ENCODE results near the gene ZNF213.
A peak's percentile ranks its signal among the peaks of the same experiment; 100 is the strongest.

The ZNF213 gene

GRCh38 chr16:3101018-3101840, 33.6 kb upstream of the ZNF213 start:
- no peak for DNase-seq (ENCODE audit: low read depth, low spot score)

DNA sequence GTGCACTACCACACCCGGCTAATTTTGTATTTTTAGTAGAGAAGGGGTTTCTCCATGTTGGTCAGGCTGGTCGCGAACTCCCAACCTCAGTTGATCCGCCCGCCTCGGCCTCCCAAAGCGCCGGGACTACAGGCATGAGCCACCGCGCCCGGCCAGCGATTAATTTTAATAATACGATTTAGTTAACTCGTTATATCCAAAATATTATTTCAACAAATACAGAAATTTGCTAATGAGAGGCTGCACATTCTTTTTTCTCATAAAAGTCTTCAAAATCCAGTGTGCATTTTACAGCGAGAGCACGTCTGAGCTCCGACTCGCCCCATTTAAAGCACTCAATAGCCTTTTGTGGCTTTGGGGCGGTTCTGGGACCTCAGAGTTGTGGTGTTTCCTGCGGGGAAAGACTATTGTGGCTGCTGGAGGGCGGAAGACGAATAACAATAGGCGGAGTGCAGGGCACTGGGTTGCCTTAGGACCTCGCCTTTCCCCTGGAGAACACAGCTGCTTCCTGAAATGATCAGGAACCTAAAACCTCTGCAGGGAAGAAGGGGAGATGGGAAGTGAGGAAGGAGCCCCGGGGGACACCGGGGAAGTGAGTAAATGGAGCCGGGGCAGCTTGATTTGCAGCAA, 32.9 kb upstream of the ZNF213 start:
- no peak for DNase-seq (ENCODE audit: low read depth, low spot score)

DNA sequence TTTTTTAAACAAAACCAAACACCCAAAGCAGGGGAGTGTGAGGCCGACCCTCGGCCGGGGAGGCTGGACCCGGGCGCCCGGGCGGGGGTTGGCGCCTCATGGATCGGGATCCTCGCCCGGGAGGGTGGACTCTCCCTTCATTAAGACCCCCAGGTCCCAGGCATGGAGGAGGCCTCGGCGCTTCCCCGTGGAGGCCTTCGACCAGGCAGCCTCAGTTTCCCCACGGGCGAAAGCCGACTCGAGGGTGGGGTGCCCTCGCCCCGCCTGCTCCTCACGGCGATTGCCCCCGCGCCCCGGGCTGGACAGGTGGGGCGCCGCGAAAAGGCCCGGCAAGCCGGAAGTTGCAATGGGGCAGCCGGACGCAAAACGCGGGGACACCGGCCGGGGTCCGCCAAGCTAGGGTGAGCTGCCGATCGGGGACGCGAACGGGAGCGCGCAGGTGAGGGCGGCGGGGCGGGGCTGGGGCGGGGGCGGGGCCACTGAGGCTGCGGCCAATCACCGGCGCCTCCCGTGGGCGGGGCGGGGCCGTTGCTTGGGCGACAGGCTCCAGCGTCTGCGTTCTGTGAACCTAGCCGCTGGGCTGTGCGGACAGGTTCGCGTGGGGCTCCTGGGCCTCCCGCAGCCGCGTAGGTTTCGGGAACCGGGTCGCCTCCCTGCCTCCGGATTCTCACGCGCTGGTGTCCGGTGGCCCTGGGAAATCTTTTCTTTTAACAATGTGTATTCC, 28.5 kb upstream of the ZNF213 start:
- peak; percentile 47 for DNase-seq (ENCODE audit: low read depth, low spot score)

- no peak for DNase-seq (ENCODE audit: low read depth, low spot score)
These were observed 22.6 kb upstream of the ZNF213 start, which contains the start of gene ZNF205 for GRCh38 chr16:3112058-3112880. Gene ZNF205 (plus strand): TSS chr16:3112586. CDS start chr16:3113431, 845 bp downstream.

GRCh38 chr16:3112881-3113574, 21.8 kb upstream of the ZNF213 start:
- no peak for DNase-seq (ENCODE audit: low read depth, low spot score)

GRCh38 chr16:3113765-3114479, 20.9 kb upstream of the ZNF213 start:
- DNase-seq (ENCODE audit: low read depth, low spot score), result no peak

DNA sequence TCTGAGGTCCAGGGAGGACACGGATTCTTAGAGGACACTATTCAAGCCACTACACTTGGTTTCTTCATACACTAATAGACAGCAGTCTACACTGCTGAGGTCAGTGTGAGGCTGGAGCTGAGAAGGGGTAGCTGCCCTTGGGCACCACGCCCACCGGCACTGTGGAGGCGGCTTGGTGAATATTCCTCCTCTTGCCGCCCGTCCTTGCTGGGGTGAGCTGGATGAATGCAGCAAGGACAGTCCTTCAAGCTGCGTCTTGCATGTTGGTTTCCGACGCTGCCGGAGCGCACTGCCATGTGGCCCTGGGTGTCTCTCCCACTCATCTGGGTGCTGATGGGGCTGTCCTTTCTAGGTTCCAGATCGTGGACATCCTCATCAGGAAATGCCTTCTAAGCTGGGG, 19.8 kb upstream of the ZNF213 start:
- DNase-seq (ENCODE audit: low read depth, low spot score), result no peak

- no peak for DNase-seq (ENCODE audit: low read depth, low spot score)
These were observed 19.3 kb upstream of the ZNF213 start for GRCh38 chr16:3115561-3115960.

- no peak for DNase-seq (ENCODE audit: low read depth, low spot score)
These were observed 16.5 kb upstream of the ZNF213 start for GRCh38 chr16:3118204-3118790.

GRCh38 chr16:3118846-3119245, 16.0 kb upstream of the ZNF213 start:
- no peak for DNase-seq (ENCODE audit: low read depth, low spot score)

DNA sequence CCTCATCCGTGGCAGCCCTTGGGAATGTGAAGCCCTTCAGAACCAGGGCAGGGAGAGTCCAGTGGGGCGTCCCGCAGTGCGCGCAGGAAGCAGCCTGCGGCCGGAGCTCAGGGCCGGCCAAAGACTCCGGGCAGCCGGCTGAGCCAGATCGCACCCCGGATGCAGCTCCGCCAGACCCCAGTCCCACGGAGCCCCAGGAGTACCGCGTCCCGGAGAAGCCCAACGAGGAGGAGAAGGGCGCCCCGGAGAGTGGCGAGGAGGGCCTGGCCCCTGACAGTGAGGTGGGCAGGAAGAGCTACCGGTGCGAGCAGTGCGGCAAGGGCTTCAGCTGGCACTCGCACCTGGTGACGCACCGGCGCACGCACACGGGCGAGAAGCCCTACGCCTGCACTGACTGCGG, 15.5 kb upstream of the ZNF213 start:
- DNase-seq (ENCODE audit: low read depth, low spot score), result no peak

GRCh38 chr16:3119701-3120408, 15.0 kb upstream of the ZNF213 start:
- DNase-seq (ENCODE audit: low read depth, low spot score), result no peak

DNA sequence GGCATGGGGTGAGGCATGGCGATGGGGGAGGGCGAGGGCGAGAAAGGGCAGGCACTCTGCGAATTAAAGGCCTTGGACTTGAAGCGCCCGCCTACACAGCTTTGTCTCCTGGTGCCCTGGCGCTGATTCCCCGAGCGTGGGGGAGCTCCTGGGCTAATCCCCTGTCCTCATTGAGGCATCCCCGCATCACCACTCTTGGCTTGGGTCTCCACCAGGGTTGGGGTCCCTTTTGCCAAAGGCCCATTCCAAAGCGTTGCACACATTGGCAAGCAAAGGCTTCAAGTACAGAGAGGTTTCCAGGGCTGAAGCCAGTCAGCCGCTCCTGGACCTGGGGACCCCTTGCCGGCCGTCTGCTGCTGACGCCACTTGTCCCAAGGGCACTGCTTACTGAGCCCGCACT, 14.4 kb upstream of the ZNF213 start:
- DNase-seq (ENCODE audit: low read depth, low spot score), result no peak

- DNase-seq (ENCODE audit: low read depth, low spot score), result no peak
These were observed 12.9 kb upstream of the ZNF213 start for GRCh38 chr16:3121851-3122467.

DNA sequence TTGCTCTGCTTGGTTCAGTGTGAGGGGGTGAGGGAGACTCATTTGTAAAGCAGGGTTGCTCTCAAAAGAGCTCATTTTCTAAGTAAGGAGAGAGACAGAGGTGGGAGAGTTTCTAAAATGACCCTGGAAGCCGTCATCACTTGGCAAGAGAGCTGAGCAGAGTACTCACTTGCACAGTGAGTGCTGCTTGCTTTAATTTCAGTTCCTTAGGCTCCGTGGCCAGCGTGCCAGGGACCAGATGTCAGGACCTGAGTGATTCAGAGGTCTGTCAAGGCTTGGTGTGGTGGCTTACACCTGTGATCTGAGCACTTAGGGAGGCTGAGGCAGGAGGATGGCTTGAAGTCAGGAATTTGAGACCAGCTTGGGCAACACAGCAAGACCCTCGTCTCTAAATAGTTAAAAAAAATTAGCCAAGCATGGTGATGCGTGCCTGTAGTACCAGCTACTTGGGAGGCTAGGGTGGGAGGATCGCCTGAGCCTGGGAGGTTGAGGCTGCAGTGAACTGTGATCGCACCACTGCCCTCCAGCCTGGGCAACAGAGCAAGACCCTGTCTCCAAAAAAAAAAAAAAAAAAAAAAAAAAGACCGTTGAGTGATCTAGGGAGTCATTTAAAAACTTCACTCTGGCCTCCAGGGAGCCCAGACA, 11.8 kb upstream of the ZNF213 start:
- DNase-seq (ENCODE audit: low read depth, low spot score), result no peak

GRCh38 chr16:3123986-3124886, 10.6 kb upstream of the ZNF213 start:
- peak; percentile 80 for DNase-seq (ENCODE audit: low read depth, low spot score)

DNA sequence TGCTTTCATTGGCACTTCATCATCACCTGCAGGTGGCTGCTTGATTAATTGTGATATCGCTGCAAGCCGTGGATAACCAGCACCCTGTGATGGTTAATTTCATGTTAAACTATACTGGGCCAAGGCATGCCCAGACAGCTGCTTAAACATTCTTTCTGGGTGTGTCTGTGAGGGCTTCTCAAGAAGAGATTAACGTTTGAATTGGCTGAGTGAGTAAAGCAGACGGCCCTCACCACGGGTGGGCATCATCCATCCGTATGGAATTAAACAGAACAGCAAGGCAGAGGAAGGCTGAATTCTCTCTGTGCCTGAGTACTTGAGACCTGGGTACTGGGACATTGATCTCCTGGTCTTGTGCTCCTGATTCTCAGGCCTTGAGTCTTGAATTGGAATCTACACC, 7.1 kb upstream of the ZNF213 start:
- no peak for DNase-seq (ENCODE audit: low read depth, low spot score)
